ENCODE measurements around the gene MAML2.

Gene MAML2

GRCh38 chr11:96215110-96215782 is 127.7 kb downstream of the MAML2 start:
- Histone ChIP-seq H2AFZ (ENCODE audit: low read depth, low read length) (peak overlapping the region; percentile 77), H3K27me3 (ENCODE audit: insufficient read depth, low read length, poor library complexity) (no peaks in the 10 kb centered on the region)

GRCh38 chr11:96214777-96215109 is 128.3 kb downstream of the MAML2 start:
- Histone ChIP-seq H3K9ac (ENCODE audit: low read depth, low read length) (peak overlapping the region; percentile 59), H3K4me2 (ENCODE audit: insufficient read depth, low read length) (peak overlapping the region; percentile 55), H3K36me3 (ENCODE audit: insufficient read depth, low read length) (no peaks in the 10 kb centered on the region), H3K79me2 (ENCODE audit: insufficient read depth, low read length) (peaks cover 8% of the 10 kb centered on the region; the same call in 1 of the 2 replicates), H3K27ac (ENCODE audit: low read length) (peak overlapping the region; percentile 95), H3K27me3 (ENCODE audit: insufficient read depth, low read length, poor library complexity) (no peaks in the 10 kb centered on the region), H3K9me3 (ENCODE audit: insufficient read depth, low read length, severe bottlenecking) (no peaks in the 10 kb centered on the region), H3K4me1 (ENCODE audit: insufficient read depth, low read length) (peaks cover 63% of the 10 kb centered on the region), H4K20me1 (ENCODE audit: insufficient read depth, low read length) (no peaks in the 10 kb centered on the region), H2AFZ (ENCODE audit: low read depth, low read length) (peak overlapping the region; percentile 77), H3K4me3 (ENCODE audit: low read depth in 1 of 2, low read length in 2 of 2) (peak overlapping the region in 1 of 2 experiments; percentile 38; a peak in 1 of 4 replicates)
- TF ChIP-seq CTCF (IDR thresholded peaks at IDR 0.05; ENCODE audit: borderline replicate concordance, extremely low read depth, low read length, poor library complexity, severe bottlenecking) (no peak), EZH2 (IDR thresholded peaks at IDR 0.05; ENCODE audit: borderline replicate concordance, low read depth, low read length, severe bottlenecking) (no peak)
- DNase-seq (no peak), ATAC-seq (ENCODE audit: insufficient read depth, low read depth) (no peak)

More at GRCh38 chr11:96215110-96215782, 127.7 kb downstream of the MAML2 start:
- Histone ChIP-seq H3K27ac (ENCODE audit: low read length) (peak overlapping the region; percentile 95), H3K36me3 (ENCODE audit: insufficient read depth, low read length) (no peaks in the 10 kb centered on the region), H3K4me1 (ENCODE audit: insufficient read depth, low read length) (peaks cover 68% of the 10 kb centered on the region), H3K9ac (ENCODE audit: low read depth, low read length) (peak overlapping the region; percentile 59), H4K20me1 (ENCODE audit: insufficient read depth, low read length) (no peaks in the 10 kb centered on the region), H3K9me3 (ENCODE audit: insufficient read depth, low read length, severe bottlenecking) (no peaks in the 10 kb centered on the region), H3K79me2 (ENCODE audit: insufficient read depth, low read length) (peaks cover 8% of the 10 kb centered on the region; the same call in 1 of the 2 replicates), H3K4me3 (ENCODE audit: low read depth in 1 of 2, low read length in 2 of 2) (peak overlapping the region in 1 of 2 experiments; percentile 38; a peak in 1 of 4 replicates), H3K4me2 (ENCODE audit: insufficient read depth, low read length) (peak overlapping the region; percentile 55)
- ATAC-seq (ENCODE audit: insufficient read depth, low read depth) (peak; percentile 85), DNase-seq (peak; percentile 85)
- TF ChIP-seq CTCF (IDR thresholded peaks at IDR 0.05; ENCODE audit: borderline replicate concordance, extremely low read depth, low read length, poor library complexity, severe bottlenecking) (peak; percentile 19), EZH2 (IDR thresholded peaks at IDR 0.05; ENCODE audit: borderline replicate concordance, low read depth, low read length, severe bottlenecking) (no peak)

- Histone ChIP-seq H3K9ac (ENCODE audit: low read depth, low read length) (no peak overlapping the region), H3K4me1 (ENCODE audit: insufficient read depth, low read length) (peaks cover 63% of the 10 kb centered on the region), H3K27ac (ENCODE audit: low read length) (peak overlapping the region; percentile 16), H3K27me3 (ENCODE audit: insufficient read depth, low read length, poor library complexity) (no peaks in the 10 kb centered on the region), H3K4me3 (ENCODE audit: low read depth in 1 of 2, low read length in 2 of 2) (no peak overlapping the region), H4K20me1 (ENCODE audit: insufficient read depth, low read length) (no peaks in the 10 kb centered on the region), H2AFZ (ENCODE audit: low read depth, low read length) (no peak overlapping the region), H3K79me2 (ENCODE audit: insufficient read depth, low read length) (peaks cover 4% of the 10 kb centered on the region; the same call in 1 of the 2 replicates), H3K4me2 (ENCODE audit: insufficient read depth, low read length) (no peak overlapping the region), H3K9me3 (ENCODE audit: insufficient read depth, low read length, severe bottlenecking) (no peaks in the 10 kb centered on the region), H3K36me3 (ENCODE audit: insufficient read depth, low read length) (no peaks in the 10 kb centered on the region)
- no peak for TF ChIP-seq CTCF (IDR thresholded peaks at IDR 0.05; ENCODE audit: borderline replicate concordance, extremely low read depth, low read length, poor library complexity, severe bottlenecking)
- no peak for TF ChIP-seq EZH2 (IDR thresholded peaks at IDR 0.05; ENCODE audit: borderline replicate concordance, low read depth, low read length, severe bottlenecking)
- DNase-seq = no peak
- ATAC-seq (ENCODE audit: insufficient read depth, low read depth) = no peak
Observed at GRCh38 chr11:96213500-96213899, 129.5 kb downstream of the MAML2 start.

Data from DND-41 (cell line).